ENCODE results near the gene HSPB1.

DNA sequence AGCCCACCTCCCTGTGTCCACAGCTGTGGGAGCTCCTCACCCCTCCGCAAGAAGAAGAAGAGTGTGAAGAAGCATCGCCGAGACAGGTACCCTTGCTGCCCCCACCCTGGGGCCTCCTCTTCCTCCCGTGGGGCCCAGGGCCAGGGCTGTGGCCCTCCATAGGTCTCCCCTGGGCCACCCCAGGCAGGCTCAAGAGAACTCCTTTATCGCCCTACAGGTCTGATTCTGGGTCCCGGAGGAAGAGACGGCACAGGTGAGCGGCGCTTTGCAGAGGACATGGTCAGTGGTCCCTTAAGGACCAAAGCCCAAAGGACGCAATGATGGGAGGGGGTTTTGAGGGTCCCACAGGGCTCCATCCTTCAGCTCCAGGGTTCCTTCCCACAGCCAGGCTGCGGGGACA is 41.1 kb upstream of the HSPB1 start:
- TF ChIP-seq POLR2A (IDR thresholded peaks at IDR 0.05) (no peak), CTCF (IDR thresholded peaks at IDR 0.05) (no peak)

All from uterus (tissue), 2 donors.